NCI-H128 (cell line): Measurements from ENCODE around the gene TOR3A.
A peak's percentile ranks its signal among the peaks of the same experiment; 100 is the strongest.
"Not testable (repeated sequence)": the region's sequence is repeated elsewhere in the genome, so short reads cannot be mapped to it uniquely, and the experiment has no call there.

Source experiments
- DNase-seq: peaks from one replicate; lab custom pipeline; 2025; ENCODE audit not compliant: unreplicated experiment; lab: John Stamatoyannopoulos, UW

TOR3A gene, protein sequence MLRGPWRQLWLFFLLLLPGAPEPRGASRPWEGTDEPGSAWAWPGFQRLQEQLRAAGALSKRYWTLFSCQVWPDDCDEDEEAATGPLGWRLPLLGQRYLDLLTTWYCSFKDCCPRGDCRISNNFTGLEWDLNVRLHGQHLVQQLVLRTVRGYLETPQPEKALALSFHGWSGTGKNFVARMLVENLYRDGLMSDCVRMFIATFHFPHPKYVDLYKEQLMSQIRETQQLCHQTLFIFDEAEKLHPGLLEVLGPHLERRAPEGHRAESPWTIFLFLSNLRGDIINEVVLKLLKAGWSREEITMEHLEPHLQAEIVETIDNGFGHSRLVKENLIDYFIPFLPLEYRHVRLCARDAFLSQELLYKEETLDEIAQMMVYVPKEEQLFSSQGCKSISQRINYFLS

DNA sequence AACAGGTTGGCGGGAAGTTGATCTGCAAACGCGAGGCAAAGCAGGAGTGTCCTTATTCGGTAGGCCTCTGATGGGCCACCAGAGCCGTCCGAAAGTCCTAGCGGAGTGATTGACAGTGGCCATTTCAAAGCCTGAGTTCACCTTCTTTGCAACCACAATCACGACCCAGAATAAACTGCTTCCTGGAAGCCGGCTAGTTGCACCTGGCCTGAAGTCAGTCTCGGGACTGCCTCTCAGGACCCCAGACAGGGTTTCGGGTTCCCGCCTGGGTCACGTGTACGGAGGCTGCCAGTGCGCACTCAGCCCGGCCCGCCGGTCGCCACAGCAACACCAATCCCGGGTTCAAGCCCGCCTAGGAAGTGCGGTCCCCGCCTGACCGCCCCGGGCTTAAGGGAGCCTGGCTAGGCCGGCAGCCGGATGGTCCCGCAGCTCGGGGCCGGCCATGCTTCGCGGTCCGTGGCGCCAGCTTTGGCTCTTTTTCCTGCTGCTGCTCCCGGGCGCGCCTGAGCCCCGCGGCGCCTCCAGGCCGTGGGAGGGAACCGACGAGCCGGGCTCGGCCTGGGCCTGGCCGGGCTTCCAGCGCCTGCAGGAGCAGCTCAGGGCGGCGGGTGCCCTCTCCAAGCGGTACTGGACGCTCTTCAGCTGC, at the start of gene TOR3A:
TOR3A (plus strand) TSS at position 384 of the 646 bp plus-strand sequence; CDS start at position 443, 59 bp downstream.
- peak; percentile 77 for DNase-seq

DNA sequence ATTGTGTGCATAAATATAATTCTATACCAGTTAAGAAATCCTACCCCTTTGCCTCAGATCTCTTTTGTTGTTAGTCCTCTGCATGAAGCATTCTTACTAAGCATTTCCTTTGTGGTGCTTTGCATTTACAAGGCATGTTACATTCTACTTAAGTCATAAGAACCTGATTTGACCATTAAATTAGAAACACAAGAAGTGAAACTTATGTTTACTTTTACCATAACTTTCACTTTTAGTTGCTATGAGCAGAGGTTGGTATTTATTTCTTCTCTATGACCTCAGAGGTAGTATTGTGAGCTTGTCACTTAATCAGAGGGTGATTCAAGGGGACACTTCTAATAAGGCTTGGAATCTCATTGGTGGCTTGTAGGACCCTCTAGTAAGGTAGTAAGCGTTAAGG, 47.1 kb upstream of the TOR3A start:
- DNase-seq, result no peak

DNA sequence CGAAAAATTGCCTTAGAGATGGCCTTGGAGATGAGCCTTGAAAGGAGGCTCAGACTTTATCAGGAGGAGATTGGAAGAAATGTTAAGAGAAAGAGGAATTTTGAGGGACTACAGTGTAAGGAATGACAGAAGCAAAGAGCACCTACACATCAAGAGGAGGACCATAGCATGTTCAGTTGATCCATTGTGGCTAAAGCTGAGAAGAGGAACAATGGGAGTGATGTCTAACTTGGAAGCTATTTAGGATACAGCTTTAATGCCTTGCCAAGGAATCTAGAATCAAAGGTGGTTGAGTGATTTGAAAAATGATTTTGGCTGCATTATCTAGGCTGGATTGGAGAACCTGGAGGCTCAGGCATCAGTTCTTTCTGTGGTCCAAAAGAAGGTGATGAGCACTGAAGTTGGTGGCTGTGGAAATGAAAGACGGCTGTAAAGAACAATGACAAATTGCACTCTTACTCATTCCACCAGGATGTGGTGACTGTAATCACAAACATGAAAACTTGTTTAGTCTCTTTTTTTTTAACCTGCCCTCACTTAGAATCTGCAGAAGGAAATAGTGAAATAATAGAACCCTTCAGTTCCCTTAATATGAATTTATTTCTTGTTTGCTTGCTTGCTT, 44.9 kb upstream of the TOR3A start:
- no peak for DNase-seq

DNA sequence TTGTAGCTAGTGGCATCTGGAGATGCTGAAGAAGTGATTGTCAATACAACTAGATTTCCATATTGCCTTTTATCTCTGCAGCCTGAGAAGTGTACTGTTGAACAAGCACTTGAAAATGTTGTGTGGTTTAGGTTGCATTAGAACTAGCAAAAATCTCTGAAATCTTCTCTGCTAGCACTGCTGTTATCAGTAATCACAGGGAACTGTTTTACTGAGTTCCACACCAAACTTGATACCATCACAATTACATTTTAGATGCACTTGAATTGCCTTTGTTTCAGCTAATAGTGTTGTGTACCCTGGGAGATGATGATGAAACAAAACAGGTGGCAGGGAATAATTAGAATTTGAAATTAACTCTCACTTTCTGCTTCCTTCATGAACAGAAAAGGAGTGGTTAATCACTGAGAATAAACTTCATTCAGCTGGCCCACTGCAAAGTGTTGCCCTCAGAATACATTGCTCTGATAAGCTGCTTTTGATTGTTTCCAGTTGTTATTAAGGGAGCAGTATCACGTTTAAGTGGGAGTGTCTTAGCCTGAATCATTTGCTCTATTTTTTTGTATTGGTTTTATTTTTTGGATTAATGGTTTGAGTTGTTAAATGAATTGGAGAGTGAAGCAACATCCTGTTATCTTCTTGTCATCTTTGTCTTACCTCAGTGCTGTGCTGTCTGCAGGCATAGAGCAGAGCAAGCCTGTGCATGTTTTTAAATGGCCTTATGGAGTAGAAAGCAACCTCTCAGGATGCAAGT, 43.2 kb upstream of the TOR3A start:
- DNase-seq, result no peak

DNA sequence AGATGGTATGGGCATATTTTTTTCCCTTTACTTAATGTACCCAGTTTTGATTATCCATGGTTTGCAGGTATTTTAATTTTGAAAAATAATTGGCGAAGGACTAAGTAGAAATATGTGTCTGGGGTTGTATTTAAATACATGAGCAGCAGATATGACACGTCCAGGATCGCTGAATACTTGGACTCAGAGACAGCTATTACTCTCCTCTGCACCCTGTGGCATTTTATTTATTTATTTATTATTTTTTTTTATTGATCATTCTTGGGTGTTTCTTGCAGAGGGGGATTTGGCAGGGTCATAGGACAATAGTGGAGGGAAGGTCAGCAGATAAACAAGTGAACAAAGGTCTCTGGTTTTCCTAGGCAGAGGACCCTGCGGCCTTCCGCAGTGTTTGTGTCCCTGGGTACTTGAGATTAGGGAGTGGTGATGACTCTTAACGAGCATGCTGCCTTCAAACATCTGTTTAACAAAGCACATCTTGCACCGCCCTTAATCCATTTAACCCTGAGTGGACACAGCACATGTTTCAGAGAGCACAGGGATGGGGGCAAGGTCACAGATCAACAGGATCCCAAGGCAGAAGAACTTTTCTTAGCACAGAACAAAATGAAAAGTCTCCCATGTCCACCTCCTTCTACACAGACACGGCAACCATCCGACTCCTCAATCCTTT, 42.2 kb upstream of the TOR3A start:
- not testable (repeated sequence) for DNase-seq

DNA sequence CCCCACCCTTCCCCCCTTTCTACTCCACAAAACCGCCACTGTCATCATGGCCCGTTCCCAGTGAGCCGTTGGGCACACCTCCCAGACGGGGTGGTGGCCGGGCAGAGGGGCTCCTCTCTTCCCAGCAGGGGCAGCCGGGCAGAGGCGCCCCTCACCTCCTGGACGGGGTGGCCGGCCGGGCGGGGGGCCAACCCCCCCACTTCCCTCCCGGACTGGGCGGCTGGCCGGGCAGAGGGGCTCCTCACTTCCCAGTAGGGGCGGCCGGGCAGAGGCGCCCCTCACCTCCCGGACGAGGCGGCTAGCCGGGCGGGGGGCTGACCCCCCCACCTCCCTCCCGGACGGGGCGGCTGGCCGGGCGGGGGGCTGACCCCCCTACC, 41.7 kb upstream of the TOR3A start:
- DNase-seq, result not testable (repeated sequence)

DNA sequence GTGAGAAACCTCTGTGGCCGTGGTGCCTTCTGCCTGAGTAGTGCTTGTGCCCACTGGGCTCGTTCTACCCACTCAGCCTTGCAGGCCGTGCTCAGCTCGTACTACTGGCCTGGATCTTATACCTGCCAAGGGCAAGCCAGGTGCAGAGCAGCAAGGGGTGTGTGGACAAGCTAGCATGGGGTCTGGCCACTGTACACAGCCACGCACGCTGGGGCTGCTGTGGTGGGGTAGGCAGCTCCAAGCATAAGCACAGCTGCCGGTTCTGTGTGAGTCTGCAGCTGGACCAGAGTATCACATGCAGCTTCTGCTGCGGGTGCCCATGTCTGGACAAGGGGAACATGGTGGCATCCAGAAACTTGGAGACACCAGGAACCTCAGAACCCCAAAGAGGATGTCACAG, 39.8 kb upstream of the TOR3A start:
- DNase-seq, result no peak

DNA sequence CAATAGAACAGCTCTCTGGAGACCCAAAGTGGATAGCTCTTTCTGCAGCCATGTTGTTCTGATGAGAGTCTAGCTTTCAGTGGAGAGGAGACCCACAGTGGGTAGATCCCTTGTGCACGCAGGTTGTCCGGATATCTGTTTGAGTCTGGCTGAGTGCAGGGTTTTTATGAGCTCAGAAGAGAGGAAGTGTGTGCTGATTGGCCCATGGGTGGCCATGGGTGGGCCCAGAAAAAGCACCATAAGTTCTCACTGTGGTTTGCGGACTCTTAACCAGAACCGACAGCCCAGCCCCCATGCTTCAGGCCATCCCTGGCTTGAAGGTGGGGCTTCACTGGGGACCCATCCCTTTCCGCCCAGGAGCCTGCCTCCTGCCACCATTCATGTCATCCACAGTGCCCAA, 39.2 kb upstream of the TOR3A start:
- no peak for DNase-seq

DNA sequence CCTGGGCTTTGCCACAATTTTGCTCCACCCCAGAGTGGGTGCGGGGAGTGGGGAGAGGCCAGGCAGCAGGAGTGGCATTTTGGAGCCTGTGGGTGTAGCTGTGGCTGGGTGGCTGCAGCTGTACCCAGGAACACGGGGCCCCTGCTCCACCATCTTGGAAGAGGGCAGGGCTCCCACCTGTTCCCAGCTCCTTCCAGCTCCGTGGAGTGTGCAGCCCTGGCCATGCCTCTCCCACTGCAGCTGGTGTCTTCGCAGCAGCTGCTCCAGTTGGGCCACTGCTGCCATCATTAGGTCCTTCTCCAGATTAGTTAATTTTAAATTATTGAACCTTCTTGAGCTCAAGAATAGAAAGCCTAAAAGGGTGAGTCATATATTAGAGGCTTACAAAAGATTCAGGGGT, 38.6 kb upstream of the TOR3A start:
- no peak for DNase-seq

DNA sequence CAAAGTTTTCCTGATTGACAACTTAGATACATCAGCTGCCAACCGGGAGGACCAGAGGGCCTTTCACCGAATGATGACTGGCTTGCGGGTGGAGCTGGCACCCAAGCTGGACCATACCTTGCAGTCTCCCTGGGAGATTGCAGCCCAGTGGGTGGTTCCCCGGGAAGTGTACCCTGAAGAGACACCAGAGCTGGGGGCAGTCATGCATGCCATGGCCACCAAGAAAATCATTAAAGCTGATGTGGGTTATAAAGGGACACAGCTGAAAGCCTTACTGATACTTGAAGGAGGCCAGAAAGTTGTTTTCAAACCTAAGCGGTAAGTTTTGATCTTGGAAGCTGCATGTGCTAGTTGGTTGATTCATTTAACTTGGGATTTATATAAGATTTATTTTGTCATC, 38.0 kb upstream of the TOR3A start:
- DNase-seq, result no peak

DNA sequence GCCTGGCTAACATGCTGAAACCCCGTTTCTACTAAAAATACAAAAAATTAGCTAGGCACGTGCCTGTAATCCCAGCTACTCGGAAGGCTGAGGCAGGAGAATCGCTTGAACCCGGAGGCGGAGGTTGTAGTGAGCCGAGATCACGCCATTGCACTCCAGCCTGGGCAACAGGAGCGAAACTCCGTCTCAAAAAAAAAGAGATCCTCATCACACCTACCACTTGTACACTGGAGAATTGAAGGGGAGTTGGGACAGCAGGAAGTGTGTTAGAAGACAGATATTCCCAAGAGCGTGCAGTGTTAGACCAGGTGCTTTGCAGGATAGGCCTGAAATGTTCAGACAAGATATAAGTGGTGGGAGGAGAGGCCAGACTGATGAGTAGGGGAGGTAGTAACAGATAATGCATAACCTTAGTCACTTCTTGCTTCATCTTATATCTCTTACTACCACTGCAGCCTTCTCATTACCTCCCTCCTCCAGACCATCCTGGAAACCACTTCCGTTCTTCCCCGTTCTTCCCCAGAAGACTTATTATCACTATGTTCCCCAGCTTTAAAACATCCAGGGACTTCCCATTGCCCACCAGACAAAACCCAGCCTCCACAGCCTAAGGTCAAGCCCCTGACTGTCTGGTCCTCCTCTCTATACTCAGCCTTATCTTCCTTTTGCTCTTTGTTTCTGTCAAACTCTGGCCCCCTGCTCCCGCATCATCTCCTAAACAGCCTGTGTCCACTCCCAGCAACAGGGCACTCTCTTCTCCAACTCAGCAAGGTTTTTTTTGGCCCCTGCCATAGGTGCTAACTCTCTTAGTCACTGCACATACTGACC, 34.8 kb upstream of the TOR3A start:
- no peak for DNase-seq

DNA sequence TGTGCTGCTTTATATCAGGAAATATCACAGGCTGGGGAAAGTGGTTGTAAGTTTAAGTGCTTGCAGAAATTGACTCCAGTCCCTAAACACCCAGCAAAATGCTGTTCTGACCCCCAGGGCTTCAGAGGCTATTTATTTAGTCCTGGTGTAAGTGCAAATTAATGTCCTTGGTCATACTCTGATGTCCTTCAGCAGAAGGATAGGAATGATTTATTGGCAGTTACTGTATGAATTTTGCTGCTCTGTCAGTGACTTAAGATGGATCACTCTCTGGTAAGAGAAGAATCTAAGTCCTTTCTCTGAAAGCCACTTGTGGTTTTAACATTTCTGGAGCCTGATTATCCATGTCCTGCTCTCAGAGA, 34.3 kb upstream of the TOR3A start:
- DNase-seq, result no peak

DNA sequence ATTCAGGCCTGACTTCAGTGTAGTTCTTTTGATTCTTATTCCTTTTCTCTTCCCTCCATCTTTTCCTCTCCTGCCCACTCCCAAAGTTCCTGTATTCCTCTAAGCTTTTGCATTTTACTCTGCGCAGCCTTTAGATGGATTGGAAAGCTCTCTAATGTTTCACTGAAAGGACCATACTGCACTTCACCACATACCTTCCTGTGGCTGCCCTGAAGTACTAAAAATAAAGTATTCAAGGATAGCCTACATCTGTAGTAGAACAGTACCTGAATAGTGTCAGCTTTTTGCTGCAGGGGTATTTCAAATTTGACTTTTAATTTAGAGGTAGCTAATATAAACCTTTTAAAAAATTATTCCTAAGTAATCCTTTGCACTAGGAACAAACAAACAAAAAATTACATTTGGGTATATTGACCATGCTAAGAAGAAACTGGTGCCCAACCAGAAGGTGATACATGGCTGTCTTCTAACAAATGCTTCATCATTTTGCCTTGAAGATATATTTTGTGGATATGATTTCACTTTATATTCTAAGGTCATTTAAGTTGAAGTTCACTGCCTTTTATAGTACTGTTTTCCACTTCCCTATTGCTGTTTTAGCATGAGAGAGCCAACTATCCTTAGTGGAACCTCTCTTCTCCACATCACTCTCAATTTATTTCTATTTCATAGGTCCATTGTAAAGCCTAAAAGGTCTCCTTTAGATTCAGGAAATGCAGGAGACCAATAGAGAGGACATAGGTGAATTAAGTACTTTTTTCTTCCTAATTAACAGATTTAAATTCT, 33.3 kb upstream of the TOR3A start:
- DNase-seq, result no peak

DNA sequence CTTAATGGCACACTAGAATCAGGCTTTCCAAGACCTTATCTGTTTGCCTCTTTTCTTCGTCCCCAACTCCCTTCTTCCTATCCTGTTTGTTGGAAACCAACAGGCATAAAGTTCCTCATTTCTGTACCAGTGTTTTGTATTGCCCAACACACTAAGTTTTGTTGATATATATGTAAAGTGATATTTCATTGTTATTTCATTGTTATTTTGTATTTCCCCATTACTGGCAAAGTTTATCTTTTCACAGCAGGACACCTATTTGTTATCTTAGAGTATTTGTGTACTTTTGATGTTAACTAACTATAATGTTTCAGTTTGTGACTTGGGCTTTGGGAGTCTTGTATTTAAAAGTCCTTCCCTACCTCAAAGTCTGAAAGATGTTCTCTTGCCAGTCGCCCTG, 29.1 kb upstream of the TOR3A start:
- no peak for DNase-seq

DNA sequence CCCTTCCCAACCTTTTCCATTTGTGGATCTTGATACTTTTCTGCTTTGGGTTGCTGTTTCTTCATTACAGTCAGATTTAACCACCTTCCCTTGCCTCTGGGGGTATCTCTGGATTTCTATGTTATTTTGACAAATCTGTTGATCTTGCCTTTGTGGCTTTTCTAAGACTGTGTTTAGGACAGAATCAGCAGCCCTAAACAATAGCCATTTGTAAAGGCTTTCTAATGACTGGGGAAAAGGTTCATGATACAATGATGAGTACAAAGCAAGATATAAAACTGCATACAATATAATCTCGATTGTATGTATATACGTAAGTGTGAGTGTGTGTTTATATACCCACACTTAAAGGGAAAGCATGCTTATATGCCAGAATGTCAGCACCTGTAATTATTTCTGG, 28.4 kb upstream of the TOR3A start:
- DNase-seq, result no peak

DNA sequence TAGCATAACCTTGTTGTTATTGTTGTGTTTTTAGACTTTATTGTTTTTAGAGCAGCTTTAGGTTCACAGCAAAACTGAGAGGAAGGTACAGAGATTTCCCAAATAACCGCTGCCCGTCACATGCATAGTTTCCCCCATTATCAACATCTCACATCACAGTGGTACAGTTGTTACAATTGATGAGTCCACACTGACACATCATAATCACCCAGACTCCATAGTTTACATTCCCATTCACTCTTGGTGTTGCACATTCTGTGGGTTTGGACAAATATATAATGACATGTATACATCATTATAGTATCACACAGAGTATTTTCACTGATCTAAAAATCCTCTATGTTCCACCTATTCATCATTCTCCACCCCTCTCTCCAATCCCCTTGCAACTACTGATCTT, 25.9 kb upstream of the TOR3A start:
- DNase-seq, result no peak

DNA sequence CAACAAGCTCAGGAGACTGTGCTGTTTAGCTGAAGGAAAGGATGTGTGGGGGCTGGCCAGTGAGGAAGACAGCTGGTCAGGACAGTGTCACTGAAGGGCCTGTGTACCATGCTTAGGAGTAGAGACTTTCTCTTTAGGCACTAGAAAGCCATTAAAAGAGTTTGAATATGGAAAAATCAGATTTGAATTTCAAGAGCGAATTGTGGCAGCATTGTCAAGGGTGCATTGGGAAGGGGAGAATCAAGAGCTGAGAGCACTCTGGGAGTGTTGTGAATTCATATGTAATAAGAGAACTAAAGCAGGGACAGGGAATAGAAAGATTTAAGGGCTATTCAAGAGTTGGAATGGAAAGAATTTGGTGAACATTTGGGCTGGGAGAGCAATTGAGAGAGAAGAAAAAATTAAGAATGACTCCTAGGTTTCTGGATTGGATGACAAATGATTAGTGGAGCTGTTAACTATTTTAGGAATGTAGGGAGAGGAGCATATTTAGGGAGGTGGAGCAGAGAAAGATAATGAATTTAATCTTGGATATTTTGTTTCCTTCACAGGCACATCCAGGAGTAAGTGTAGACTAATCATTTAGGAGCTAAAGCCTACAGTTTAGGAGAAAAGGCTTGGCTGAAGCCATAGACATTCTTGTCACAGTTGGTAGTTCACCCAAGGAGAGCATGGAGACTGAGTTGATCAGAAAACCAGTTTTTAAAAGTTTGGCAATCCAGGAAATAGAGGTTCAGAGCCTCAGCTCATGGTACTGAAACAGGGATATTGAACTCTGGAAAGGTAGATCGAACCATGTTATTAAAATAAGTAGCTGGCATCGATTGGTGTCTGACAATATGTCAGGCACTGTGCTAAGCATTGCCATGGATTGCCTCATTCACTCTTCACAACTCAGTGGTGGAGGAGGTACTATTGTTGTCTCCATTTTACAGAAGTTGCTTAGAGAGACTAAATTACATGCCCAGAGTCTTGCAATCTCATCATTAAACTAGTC, 23.1 kb upstream of the TOR3A start:
- DNase-seq, result no peak
